HG02884 (cell line): ENCODE data around the gene ESPNL.
"Not testable (repeated sequence)": the region's sequence is repeated elsewhere in the genome, so short reads cannot be mapped to it uniquely, and the experiment has no call there.

Experiments used
- ATAC-seq: cut with Tn5 transposase; IDR thresholded peaks from one replicate; pipeline ENCODE4 v1.9.1; 2021; ENCODE audit warnings: mild to moderate bottlenecking, moderate library complexity; ENCODE audit not compliant: unreplicated experiment

The ESPNL gene

DNA sequence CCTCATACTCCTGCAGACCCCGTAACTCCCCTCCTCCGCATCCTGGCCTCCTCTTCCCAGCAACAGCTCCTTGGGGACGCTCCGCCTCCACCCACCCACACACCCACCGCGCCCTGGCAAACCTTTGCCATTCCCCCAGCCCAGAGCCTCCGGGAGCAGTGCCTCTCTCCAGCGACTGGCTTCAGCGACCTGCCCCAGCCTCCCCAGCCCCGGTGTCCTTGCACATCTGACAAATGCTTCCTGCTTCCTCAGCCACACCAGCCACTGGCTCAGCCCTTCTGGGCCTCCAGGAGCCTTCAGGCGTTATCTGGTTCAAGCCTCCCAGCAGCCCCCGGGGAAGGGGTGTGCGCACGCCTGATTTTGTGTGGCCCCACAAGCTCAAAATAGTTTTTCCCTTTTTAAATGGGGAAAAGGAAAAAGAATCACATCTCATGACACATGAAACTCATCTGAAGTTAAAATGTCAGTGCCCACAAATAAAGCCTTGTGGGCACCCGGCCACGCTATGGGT, 14.2 kb downstream of the ESPNL start:
- no peak for ATAC-seq

DNA sequence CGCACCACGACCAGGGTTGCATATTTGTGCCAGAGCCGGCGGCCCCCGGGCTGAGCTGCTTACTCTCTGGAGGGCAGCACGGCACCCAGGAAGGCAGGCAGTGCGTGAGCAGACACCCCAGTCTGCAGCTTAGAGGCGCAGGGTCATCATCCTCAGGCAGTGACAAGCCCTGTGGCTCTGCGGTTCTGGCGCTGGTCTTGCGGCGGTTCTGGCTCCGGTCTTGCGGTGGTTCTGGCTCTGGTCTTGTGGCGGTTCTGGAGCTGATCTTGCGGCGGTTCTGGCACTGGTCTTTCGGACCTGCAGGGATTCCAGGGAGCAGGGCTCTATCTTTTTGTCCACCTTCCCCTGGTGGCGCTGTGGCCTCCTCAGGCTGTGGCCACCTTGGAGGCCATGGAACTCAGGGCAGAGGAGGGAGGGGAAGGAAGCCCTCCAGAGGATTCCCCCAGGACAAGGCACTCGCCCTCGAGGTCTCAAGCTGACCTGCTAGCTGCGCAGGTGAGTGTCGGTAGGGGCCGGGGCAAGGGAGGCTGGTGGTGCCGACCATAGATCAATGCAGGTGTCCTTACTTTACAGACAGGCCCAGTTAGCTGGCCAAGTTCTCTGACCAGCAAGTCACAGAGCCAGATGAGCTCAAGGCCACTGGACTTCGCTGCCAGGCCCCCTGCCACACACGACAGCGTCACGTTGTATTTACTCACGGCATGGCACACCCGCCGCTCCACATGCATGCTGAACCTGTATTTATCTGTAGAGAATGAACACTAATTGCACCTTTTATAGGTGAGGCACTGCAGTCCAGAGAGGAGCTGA, 14.9 kb downstream of the ESPNL start:
- no peak for ATAC-seq

DNA sequence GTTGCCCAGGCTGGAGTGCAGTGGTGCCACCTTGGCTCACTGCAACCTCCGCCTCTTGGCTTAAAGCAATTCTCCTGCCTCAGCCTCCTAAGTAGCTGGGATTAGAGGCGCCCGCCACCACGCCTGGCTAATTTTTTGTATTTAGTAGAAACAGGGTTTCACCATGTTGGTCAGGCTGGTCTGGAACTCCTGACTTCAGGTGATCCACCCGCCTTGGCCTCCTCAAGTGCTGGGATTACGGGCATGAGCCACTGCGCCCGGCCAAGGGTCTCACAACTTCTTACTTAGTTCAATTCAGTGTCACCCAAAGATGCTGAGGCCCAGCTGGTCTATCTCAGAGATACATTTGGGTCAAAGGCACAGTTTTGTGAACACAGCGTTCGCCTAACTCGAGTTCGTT, 15.6 kb downstream of the ESPNL start:
- ATAC-seq: not testable (repeated sequence)

DNA sequence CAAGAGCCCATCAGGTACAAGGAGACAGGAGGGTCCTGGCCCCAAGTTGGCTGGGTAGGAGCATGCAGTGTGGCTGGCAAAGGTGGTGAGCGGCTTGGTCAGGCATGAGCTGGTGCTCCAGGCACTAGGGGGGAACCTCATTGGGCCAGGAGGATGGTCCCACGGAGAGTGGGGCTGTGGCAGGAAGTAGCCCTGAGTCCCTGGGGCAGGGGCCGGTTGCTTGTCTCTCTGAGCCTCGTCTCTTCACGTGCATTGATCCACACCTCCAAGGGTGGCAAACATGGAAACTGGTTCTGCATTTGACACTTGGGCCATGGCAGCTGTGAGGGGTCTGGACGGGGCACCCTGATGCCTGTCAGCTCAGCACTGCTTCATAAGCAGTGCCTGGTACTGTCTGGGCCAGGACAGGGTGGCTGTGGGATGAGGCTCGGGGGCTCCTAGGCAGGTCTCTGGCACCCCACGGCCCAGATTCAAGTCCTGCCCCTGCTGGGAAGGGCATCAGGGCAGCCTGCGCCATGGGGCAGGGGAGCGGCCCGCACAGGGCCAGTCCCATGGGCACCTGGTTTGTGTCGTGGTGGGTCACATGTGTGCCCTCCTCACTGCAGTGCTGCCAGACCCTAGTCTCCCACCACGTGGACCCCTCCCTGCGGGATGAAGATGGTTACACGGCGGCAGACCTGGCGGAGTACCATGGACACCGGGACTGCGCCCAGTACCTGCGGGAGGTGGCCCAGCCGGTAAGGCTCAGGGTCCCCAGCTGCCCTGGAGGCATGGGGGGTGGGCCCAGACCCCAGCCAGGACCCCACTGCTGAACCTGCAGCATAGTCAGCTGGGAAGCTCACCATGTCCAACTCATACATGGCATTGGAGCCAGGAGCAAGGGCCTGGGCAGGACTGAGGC, 16.4 kb downstream of the ESPNL start:
- ATAC-seq: no peak

DNA sequence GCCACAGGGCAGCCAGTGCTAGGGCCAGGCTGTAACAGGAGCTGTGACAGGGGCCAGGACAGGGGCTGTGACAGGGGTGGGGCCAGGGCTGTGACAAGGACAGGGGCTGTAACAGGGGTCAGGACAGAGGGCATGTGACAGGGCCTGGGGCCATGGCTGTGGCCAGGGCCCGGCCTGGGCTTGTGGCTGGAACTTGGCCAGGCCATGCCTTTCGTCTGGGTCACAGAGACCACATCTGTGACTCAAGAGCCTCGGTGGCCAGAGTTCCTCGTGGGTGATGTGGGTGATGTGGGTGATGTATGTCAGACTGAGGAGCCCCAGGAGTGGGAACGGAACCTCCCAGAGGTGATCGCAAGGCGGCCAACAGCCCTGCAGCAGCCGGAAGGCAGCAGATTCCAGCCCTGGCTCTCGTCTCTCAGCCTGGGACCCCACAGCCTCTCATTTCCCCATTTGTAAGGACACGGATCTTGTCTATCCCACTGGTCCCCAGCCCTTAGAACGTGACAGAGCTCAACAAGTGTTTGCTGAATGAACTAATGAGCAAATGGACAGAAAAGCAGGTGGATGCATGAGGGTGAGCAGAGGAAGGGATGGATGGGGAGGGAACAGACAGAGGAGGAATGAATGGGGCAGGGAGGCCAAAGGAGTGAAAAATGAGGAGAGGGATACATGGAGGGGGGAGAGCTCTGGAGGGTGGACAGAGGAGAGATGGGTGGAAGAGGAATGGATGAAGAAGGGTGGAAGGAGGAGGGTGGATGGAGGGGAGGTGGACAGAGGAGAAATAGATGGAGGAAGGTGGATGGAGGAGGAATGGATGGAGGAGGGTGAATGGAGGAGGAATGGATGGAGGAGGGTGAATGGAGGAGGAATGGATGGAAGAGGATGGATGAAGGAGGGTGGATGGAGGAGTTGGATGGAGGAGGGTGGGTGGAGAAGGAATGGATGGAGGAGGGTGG, 17.3 kb downstream of the ESPNL start:
- no peak for ATAC-seq

DNA sequence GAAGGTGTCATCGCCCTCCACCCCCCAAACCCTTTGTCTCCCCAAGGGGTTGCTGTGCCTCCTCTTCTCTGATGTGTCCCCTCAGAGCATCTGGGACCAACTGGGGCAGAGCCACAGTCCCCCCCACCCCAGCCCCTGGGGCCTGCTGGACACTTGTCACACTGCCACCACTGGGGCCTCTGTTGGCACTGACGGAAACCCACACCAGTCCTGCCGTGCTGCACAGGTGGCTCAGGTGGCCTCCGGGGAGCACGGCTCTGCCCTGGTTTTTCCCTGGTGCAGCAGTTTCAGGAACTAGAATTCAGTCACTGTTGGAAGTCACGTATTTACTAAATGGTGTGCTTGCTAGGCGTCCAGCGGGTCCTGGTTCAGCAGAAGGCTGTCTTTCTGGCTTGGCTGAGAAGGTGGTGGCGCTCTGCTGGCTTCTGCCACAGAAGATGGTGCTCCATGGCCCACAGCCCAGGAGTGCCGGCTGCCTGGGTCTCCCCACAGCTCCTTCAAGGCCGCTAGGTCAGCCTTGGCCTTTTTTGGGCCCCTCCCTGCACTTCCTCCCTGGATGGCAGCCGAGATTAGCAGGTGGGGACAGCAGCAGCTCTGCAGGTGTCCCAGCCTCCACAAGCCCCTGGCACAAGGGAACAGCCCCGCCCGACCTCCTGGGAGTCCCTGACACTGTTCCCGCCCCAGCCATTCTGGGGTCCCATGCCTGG, 19.8 kb downstream of the ESPNL start:
- ATAC-seq: no peak

DNA sequence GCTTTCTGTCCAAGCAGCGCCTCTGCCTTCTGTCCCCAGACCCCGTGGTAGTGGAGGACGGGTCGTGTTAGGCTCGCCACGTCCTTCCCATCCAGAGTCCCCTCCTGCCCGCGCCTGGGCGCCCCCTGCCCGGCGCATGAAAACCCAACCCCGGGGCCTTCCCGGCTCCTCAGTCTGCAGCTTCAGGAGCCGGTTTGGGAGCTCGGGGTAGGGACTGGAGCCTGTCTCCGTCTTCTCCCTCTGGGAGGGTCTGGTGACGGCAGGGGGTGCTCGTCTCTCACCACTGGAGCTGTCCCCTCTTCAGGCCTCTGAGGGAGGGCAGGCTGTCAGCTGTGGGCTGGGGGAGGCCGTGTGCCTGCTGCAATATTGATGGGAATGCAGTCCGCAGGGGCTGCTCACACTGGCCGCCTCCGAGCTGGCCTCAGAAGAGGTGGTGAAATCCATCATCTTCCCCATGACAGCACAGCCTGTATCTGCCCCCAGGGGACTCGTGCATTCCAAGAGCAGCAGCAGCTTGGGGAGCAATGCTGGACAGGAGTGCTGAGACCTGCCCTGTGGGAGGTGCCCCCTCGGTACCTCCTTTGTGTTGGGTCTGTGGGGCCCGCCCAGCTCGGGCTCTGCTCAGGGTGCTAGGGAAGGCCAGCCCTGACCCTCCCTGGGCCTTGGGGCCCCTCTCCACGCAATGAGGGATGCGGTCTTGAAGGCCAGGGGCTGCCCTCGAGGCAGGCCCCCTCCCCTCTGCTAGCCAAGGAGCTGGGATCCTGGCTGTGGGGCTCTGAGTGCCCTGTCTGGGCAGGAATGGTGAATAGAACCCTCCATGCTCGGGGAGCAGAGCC, 20.5 kb downstream of the ESPNL start:
- ATAC-seq: no peak

DNA sequence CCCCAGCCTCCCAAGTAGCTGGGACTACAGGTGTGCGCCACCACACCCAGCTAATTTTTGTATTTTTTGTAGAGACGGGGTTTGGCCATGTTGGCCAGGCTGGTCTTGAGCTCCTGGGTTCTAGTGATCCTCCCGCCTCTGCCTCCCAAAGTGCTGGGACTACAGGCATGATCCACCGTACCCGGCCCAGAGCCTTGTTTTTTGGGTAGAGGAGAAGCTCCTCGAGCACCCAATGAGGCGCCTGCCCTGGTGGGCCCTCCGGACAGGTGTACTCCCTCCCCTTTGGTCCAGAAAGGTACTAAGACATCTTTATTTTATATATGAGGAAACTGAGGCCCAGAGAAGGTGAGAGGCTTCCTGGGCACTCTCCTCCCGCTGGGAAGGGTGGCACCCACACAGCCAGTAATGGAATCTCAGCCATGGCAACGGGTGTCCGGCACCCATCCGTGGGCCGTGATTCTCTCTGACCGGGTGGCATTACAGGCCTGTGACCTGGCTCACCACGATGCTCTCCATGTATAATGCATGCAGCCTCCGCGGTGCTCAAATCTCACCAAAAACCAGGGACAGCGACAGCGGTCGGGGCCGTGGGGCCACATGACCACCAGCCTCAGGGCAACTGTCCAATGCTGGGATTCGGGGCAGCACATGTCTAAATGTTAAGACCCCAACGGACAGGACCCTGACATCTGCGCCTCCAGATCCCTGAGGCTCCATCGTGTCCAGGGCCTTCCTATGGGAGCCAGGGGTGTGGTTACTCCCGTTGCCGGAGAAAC, 21.6 kb downstream of the ESPNL start:
- ATAC-seq: no peak

DNA sequence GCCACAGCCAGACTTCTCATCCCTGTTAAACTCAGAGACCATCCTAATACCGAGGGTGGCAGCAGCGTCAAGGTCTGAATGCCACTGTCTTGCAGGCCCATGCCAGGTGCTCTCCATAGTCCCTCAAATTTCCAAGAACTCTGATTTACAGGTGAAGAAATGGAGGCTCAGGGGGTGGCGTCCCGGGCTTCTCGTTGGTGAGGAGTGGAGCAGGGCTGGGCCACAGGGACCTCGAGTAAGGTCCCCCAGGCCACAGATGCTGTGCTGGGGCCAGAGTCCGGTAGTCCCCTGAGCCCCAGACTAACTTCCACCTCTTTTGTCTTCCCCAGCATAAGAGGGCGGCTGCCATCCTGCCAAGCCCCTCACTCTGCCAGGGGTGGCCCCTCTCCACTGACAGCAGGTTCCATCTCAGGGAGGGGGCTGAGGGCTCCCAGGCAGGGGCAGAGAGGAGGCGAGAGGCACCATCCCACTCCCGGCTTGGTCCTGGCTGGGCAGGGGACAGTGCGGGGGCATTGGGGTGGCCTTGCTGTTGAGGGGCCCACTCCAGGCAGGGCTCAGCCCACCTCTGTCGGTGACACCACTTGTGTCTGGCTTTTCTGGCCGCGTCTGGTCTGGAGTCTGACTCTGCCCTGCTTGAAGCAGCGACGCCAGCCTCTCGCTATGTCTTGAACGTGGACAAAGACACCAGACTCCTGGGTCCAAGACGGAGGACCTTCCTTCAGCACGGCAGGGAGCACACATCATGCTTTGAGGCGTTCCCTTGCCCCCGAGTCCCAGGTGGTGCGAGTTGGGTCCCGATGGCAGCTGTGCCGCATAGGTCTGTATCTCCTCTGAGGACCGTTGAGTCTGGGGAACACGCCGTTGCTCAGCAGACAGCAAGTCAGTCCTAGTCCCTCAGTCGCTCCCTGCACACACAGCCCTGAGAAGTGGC, 22.4 kb downstream of the ESPNL start:
- no peak for ATAC-seq

DNA sequence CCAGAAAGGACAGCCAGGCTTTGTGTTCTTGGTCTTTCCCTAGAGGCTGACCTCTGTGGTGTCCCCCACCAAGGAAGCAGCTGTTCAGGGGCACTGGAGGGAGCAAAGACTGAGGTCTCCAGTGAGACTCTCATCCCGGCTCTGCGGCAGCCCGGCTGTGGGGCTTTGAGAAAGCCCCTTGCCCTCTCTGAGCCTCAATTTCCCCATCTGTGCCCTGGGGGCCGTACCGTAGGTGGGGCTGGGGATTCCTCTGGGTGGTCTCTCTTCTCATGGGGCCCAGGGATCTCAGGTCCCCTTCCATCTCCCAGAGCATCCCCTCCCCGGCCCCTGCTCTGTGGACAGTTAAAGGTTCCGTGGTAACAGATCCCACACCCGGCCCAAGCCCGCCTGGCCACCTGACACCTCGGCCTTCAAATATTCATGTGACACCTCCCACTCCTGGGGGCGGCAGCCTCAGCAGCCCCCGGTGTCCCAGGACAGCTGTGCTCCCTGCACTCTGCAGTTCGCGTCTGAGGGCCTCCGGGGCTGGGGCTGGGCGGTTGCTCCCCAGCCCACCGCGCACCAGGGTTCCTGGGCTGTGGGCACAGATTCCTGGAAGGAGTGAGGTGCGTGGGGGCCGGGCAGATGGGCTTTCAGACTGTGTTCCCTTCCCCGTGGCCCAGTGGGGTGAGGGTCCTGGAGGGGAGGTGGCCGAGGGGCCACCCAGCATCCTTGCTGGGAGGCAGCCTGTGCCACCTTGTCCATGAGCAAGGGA, 23.3 kb downstream of the ESPNL start:
- no peak for ATAC-seq

DNA sequence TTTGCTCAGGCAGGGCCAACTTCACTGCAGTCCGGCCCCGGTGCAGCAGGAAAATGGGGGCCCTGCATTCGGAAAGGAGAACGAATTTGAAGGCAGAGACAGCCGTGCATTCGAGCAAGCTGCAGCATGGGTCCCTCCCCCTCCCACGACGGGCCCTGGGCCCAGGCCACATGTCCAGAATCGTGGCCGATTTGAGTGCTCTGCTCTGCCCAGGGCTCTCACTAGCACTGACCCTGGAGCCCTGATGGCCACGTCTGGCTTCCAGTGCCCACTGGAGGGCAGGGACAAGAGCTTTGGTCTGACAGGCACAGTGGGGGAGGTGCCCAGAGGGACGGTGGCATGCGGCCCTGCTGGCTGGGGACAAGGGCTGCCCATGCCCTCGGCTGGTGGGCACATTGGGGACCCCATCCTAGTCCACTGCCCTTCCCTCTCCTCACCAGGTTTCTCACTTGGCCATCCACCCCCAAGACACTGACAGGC, 23.9 kb downstream of the ESPNL start:
- no peak for ATAC-seq

DNA sequence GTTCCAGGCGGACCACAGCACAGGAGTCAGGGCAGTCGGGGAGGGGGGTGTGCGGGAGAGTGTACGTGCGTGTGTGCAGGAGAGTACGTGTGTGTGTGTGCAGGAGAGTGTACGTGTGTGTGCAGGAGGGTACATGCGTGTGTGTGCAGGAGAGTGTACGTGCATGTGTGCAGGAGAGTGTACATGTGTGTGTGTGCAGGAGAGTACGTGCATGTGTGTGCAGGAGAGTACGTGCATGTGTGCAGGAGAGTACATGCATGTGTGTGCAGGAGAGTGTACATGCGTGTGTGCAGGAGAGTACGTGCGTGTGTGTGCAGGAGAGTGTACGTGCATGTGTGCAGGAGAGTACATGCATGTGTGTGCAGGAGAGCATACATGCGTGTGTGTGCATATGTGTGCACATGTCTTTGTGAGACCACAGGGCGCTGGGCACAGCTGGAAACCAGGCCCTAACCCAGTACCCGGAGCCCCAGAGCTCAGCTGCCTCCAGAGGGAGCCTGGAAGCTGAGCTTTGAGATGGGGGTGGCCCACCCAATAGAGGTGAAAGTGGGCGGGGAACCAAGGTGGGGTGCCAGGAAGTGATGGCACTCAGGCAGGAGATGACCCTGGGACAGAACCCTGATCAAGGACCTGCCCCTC, 24.5 kb downstream of the ESPNL start:
- ATAC-seq: no peak

DNA sequence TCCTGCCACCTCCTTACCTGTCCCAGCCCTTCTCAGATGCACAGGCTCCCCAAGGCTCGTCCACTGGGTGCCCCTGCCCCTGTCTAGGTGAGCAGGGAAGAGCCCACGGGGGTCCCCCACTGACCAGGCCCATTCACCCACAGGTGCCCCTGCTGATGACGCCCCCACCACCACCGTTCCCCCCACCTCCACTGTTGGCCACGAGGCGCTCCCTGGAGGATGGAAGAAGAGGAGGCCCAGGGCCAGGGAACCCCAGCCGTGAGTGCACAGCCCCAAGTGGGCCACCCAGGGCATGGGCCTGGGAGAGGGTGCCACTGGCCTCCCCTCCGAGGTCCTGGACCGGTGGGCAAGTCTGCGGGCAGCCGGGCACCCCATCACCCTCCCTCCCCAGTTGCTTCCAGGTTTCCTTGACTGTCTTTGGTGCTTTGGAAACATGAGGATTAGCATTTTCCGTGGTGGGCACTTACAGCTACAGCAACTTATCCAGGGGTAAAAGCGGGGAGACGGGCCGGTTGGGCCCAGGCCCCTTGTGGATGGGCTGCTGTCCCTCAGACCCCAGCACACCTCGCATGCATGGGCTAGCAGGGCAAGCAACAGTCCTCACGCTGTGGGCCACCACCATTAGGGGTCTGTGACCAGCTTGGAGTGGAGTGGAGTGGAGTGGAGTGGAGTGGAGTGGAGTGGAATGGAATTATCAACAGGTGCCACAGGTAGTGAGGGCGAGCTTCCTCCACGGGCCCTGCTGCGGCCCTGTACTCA, 25.2 kb downstream of the ESPNL start:
- no peak for ATAC-seq

DNA sequence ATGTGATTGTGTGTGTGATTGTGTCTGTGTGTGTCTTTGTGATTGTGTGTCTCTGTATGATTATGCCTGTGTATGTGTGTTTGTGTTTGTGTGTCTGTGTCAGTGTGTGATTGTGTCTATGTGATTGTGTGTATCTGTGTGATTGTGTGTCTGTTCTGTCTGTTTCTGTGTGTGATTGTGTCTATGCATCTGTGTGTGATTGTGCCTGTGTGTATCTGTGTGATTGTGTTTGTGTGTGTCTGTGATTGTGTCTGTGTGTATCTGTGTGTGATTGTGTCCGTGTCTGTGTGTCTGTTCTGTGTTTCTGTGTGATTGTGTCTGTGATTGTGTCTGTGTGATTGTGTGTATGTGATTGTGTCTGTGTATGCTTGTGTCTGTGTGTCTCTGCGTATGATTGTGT, 26.2 kb downstream of the ESPNL start:
- no peak for ATAC-seq

DNA sequence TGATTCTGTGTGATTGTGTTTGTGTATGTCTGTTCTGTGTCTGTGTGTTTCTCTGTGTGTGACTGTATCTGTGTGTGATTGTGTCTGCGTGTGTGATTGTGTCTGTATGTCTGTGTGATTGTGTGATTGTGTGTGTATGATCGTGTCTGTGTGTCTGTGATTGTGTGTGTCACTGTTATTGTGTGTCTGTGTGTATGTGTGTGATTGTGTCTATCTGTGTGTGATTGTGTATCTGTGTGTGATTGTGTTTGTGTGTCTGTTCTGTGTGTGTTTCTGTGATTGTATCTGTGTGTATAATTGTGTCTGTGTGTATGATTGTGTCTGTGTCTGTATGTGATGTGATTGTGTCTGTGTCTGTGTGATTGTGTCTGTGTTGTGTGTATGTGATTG, 26.6 kb downstream of the ESPNL start:
- no peak for ATAC-seq
